Neural cell (in vitro differentiated cells): ENCODE data around the gene ABHD17C. TPM values are rescaled to one million over a fixed set of nuclear protein-coding genes. Genes with fewer than 3 reads are reported as not detected.

ENCODE experiments used
- H2AFZ ChIP-seq: fragments of 200-600, 300-800 bp; sonication (generic), shearing (Covaris generic); 2 replicates; pipeline ENCODE4 v1.6.0; 2014; ENCODE audit warnings: low read depth, mild to moderate bottlenecking, antibody characterized with exemption, low read length, moderate library complexity
- H3F3A ChIP-seq: fragments of 200-600 bp; shearing (Covaris generic); 2 replicates; pipeline ENCODE4 v1.6.1; 2016; ENCODE audit warnings: mild to moderate bottlenecking, moderate library complexity, mixed read lengths, antibody characterized with exemption, low read length; ENCODE audit not compliant: insufficient read depth, poor library complexity, severe bottlenecking
- H3K27ac ChIP-seq: fragments of 200-600, 300-800 bp; sonication (generic), shearing (Covaris generic); 2 replicates; pipeline ENCODE4 v1.5.1; 2014; ENCODE audit warnings: mild to moderate bottlenecking, low read length, moderate library complexity
- H3K27me3 ChIP-seq: fragments of 300-800, 200-600 bp; sonication (generic), shearing (Covaris generic); 2 replicates; pipeline ENCODE4 v1.6.0; 2014; ENCODE audit warnings: mild to moderate bottlenecking, low read depth, low read length, moderate library complexity; ENCODE audit not compliant: insufficient read depth
- H3K36me3 ChIP-seq: fragments of 300-800, 200-600 bp; sonication (generic), shearing (Covaris generic); 2 replicates; pipeline ENCODE4 v1.5.1; 2014; ENCODE audit warnings: mild to moderate bottlenecking, antibody characterized with exemption, low read length, moderate library complexity; ENCODE audit not compliant: insufficient read depth
- H3K4me2 ChIP-seq: fragments of 300-800, 200-600 bp; sonication (generic), shearing (Covaris generic); 2 replicates; pipeline ENCODE4 v1.6.0; 2014; ENCODE audit warnings: mild to moderate bottlenecking, low read length
- H3K4me3 ChIP-seq: fragments of 300-800, 200-600 bp; sonication (generic), shearing (Covaris generic); 2 replicates; pipeline ENCODE4 v1.5.1; 2014; ENCODE audit warnings: mild to moderate bottlenecking, low read length, moderate library complexity
- H3K79me2 ChIP-seq: fragments of 200-600 bp; shearing (Covaris generic); replicated peaks from 2 replicates; pipeline ENCODE4 v1.6.0; 2014; ENCODE audit warnings: mild to moderate bottlenecking, low read length, moderate library complexity; ENCODE audit not compliant: insufficient read depth
- H3K9ac ChIP-seq: fragments of 300-800, 200-600 bp; sonication (generic), shearing (Covaris generic); 2 replicates; pipeline ENCODE4 v1.6.1; 2016; ENCODE audit warnings: mild to moderate bottlenecking, low read length, mixed read lengths
- H3K9me2 ChIP-seq: fragments of 200-600 bp; shearing (Covaris generic); 2 replicates; pipeline ENCODE4 v1.6.1; 2016; ENCODE audit warnings: mild to moderate bottlenecking, low read length, mixed read lengths; ENCODE audit not compliant: insufficient read depth
- H3K9me3 ChIP-seq: fragments of 200-600, 300-800 bp; sonication (generic), shearing (Covaris generic); 2 replicates; pipeline ENCODE4 v1.6.1; 2016; ENCODE audit warnings: mild to moderate bottlenecking, mixed run types, low read length, moderate library complexity, mixed read lengths
- H4K20me1 ChIP-seq: fragments of 200-600 bp; shearing (Covaris generic); 2 replicates; pipeline ENCODE4 v1.6.1; 2016; ENCODE audit warnings: mild to moderate bottlenecking, mixed run types; ENCODE audit not compliant: insufficient read depth
- CTCF ChIP-seq: fragments of 450-650 bp; IDR thresholded peaks from 2 replicates; pipeline ENCODE4 v1.5.1; 2014; ENCODE audit warnings: antibody characterized with exemption, mild to moderate bottlenecking, moderate library complexity; ENCODE audit not compliant: poor library complexity, severe bottlenecking
- EP300 ChIP-seq: fragments of 450-650 bp; conservative IDR thresholded peaks from 2 replicates; pipeline ENCODE4 v1.6.1; 2014; ENCODE audit warnings: antibody characterized with exemption, mild to moderate bottlenecking, moderate library complexity; ENCODE audit not compliant: poor library complexity, severe bottlenecking
- EZH2 ChIP-seq: fragments of 200-600, 300-800 bp; shearing (Covaris generic), sonication (generic); IDR thresholded peaks from 2 replicates; pipeline ENCODE4 v1.6.1; 2014; ENCODE audit warnings: antibody characterized with exemption, low read length, borderline replicate concordance, mild to moderate bottlenecking; ENCODE audit not compliant: insufficient read depth, poor library complexity, severe bottlenecking
- MXI1 ChIP-seq: fragments of 450-650 bp; conservative IDR thresholded peaks from 2 replicates; pipeline ENCODE4 v1.6.1; 2014; ENCODE audit warnings: antibody characterized with exemption, mild to moderate bottlenecking; ENCODE audit not compliant: poor library complexity, severe bottlenecking
- POLR2AphosphoS5 ChIP-seq: IDR thresholded peaks from 2 replicates; pipeline ENCODE4 v1.6.1; 2012
- RAD21 ChIP-seq: fragments of 450-650 bp; conservative IDR thresholded peaks from 2 replicates; pipeline ENCODE4 v1.6.1; 2014; ENCODE audit warnings: antibody characterized with exemption, mild to moderate bottlenecking, moderate library complexity
- REST ChIP-seq: IDR thresholded peaks from 2 replicates; pipeline ENCODE4 v1.6.1; 2012; ENCODE audit warnings: borderline replicate concordance
- SMC3 ChIP-seq: fragments of 450-650 bp; conservative IDR thresholded peaks from 2 replicates; pipeline ENCODE4 v1.6.1; 2014; ENCODE audit warnings: antibody characterized with exemption, mild to moderate bottlenecking, moderate library complexity; ENCODE audit not compliant: poor library complexity
- TAF1 ChIP-seq: IDR thresholded peaks from 2 replicates; pipeline ENCODE4 v1.6.1; 2012; ENCODE audit warnings: low read depth
- polyA plus RNA-seq: library from polyadenylated mRNA; depleted of rRNA; stranded (reverse); fragments of >200 nt; gene quantifications from 2 replicates; pipeline ENCODE4 v1.2.3, GENCODE V29; 2014

ABHD17C gene
- polyA plus RNA-seq, 1 donor from 2014 or later, result 18.3 TPM

GRCh38 chr15:80721476-80721875 is 26.4 kb downstream of the ABHD17C start:
- Histone ChIP-seq H3K4me2 (no peak overlapping the region), H3K27ac (no peak overlapping the region), H3K9me3 (no peaks in the 10 kb centered on the region), H3K9ac (no peak overlapping the region), H3K79me2 (peaks cover 6% of the 10 kb centered on the region), H3K9me2 (no peaks in the 10 kb centered on the region), H3K36me3 (no peaks in the 10 kb centered on the region), H3K4me3 (no peak overlapping the region), H3F3A (no peaks in the 10 kb centered on the region), H3K27me3 (no peaks in the 10 kb centered on the region), H2AFZ (no peak overlapping the region), H4K20me1 (no peaks in the 10 kb centered on the region)
- TF ChIP-seq RAD21, result no peak
- TF ChIP-seq TAF1, result no peak
- TF ChIP-seq POLR2AphosphoS5, result no peak
- TF ChIP-seq CTCF, result no peak
- no peak for TF ChIP-seq MXI1
- TF ChIP-seq EZH2, result no peak
- no peak for TF ChIP-seq EP300
- TF ChIP-seq SMC3, result no peak
- no peak for TF ChIP-seq REST

DNA sequence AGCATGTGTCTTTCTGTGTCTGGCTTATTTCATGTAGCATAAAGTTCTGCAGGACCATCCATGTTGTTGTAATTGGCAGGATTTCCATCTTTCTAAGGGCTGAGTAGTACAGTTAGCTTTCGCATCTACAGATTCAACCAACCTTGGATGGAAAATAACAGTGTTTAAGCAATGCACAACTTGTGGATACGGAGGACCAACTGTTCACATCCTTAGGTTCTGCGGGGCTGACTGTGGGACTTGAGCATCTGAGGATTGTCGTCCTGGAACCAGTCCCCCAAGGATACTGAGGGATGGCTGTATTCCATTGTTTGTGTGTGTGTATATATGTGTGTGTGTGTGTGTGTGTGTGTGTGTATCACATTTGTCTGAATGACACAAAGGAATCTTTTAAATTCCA is 27.7 kb downstream of the ABHD17C start:
- Histone ChIP-seq H4K20me1 (no peaks in the 10 kb centered on the region), H3K27ac (no peak overlapping the region), H3K4me2 (no peak overlapping the region), H3K9ac (no peak overlapping the region), H3F3A (no peaks in the 10 kb centered on the region), H3K79me2 (peaks cover 6% of the 10 kb centered on the region), H3K4me3 (no peak overlapping the region), H3K9me2 (no peaks in the 10 kb centered on the region), H2AFZ (no peak overlapping the region), H3K36me3 (no peaks in the 10 kb centered on the region), H3K9me3 (no peaks in the 10 kb centered on the region), H3K27me3 (no peaks in the 10 kb centered on the region)
- TF ChIP-seq RAD21 (no peak), MXI1 (no peak), CTCF (no peak), SMC3 (no peak), POLR2AphosphoS5 (no peak), EP300 (no peak), EZH2 (no peak), TAF1 (no peak), REST (no peak)
